Suprapubic skin (tissue), 3 donors: ENCODE data around the gene FCGBP.

ENCODE experiments used
- CTCF ChIP-seq, 2 donors: fragments of 200-600 bp in 1 of 2; fragments of 450-650 bp in 1 of 2; sonication (generic) in 1 of 2; IDR thresholded peaks; one replicate each; pipeline ENCODE4 v1.5.1; 2016 to 2019; ENCODE audit warnings: antibody characterized with exemption in 2 of 2, mild to moderate bottlenecking in 1 of 2, moderate library complexity in 1 of 2
- POLR2A ChIP-seq, 2 donors: fragments of 450-650 bp; IDR thresholded peaks; one replicate each; pipeline ENCODE4 v1.6.1; 2017; ENCODE audit warnings: antibody characterized with exemption in 2 of 2, mild to moderate bottlenecking in 2 of 2, moderate library complexity in 2 of 2

- TF ChIP-seq CTCF (IDR thresholded peaks at IDR 0.05), result no peak
- no peak for TF ChIP-seq POLR2A (IDR thresholded peaks at IDR 0.05)
Observed at GRCh38 chr19:39953915-39954314, 19.5 kb upstream of the FCGBP start.
